ENCODE measurements around the gene ADIPOQ.

ADIPOQ gene

GRCh38 chr3:186841620-186842019, 890 bp upstream of the ADIPOQ start:
- TF ChIP-seq CTCF (IDR thresholded peaks at IDR 0.05; ENCODE audit: low read depth, low read length) (no peak), EZH2phosphoT487 (IDR thresholded peaks at IDR 0.05; ENCODE audit: low read depth) (no peak)
- Histone ChIP-seq H3K9me3 (ENCODE audit: insufficient read depth, low read length) (no peaks in the 10 kb centered on the region), H3K36me3 (replicated peaks; ENCODE audit: low read depth, low read length) (no peaks in the 10 kb centered on the region), H4K20me1 (ENCODE audit: insufficient read depth, low read length) (no peaks in the 10 kb centered on the region), H3K27me3 (ENCODE audit: low read depth, low read length) (peaks cover 13% of the 10 kb centered on the region), H3K4me1 (ENCODE audit: low read length) (peaks cover 6% of the 10 kb centered on the region; the same call in 1 of the 2 replicates), H3K9ac (ENCODE audit: low read length) (no peak overlapping the region), H3K4me2 (ENCODE audit: low read length) (no peak overlapping the region), H3K4me3 (ENCODE audit: low read length) (no peak overlapping the region), H2AFZ (ENCODE audit: low read depth, low read length) (no peak overlapping the region), H3K79me2 (ENCODE audit: low read length) (no peaks in the 10 kb centered on the region), H3K27ac (ENCODE audit: low read length) (no peak overlapping the region)

GRCh38 chr3:186843039-186843432, 526 bp downstream of the ADIPOQ start:
- H3K27ac ChIP-seq (ENCODE audit: low read length): no peak overlapping the region
- no peaks in the 10 kb centered on the region for H4K20me1 ChIP-seq (ENCODE audit: insufficient read depth, low read length)
- no peak overlapping the region for H3K4me2 ChIP-seq (ENCODE audit: low read length)
- no peaks in the 10 kb centered on the region for H3K36me3 ChIP-seq (replicated peaks; ENCODE audit: low read depth, low read length)
- no peak overlapping the region for H3K4me3 ChIP-seq (ENCODE audit: low read length)
- TF ChIP-seq CTCF (IDR thresholded peaks at IDR 0.05; ENCODE audit: low read depth, low read length) (no peak), EZH2phosphoT487 (IDR thresholded peaks at IDR 0.05; ENCODE audit: low read depth) (no peak)
- no peak overlapping the region for H3K9ac ChIP-seq (ENCODE audit: low read length)
- no peaks in the 10 kb centered on the region for H3K9me3 ChIP-seq (ENCODE audit: insufficient read depth, low read length)
- H2AFZ ChIP-seq (ENCODE audit: low read depth, low read length): no peak overlapping the region
- H3K4me1 ChIP-seq (ENCODE audit: low read length): peaks cover 6% of the 10 kb centered on the region; the same call in 1 of the 2 replicates
- H3K79me2 ChIP-seq (ENCODE audit: low read length): no peaks in the 10 kb centered on the region
- peaks cover 19% of the 10 kb centered on the region for H3K27me3 ChIP-seq (ENCODE audit: low read depth, low read length)

- H3K9ac ChIP-seq (ENCODE audit: low read length): no peak overlapping the region
- H3K79me2 ChIP-seq (ENCODE audit: low read length): no peaks in the 10 kb centered on the region
- H3K9me3 ChIP-seq (ENCODE audit: insufficient read depth, low read length): no peaks in the 10 kb centered on the region
- H2AFZ ChIP-seq (ENCODE audit: low read depth, low read length): no peak overlapping the region
- no peaks in the 10 kb centered on the region for H4K20me1 ChIP-seq (ENCODE audit: insufficient read depth, low read length)
- peaks cover 19% of the 10 kb centered on the region for H3K27me3 ChIP-seq (ENCODE audit: low read depth, low read length)
- no peak for TF ChIP-seq CTCF (IDR thresholded peaks at IDR 0.05; ENCODE audit: low read depth, low read length)
- TF ChIP-seq EZH2phosphoT487 (IDR thresholded peaks at IDR 0.05; ENCODE audit: low read depth): no peak
- H3K27ac ChIP-seq (ENCODE audit: low read length): no peak overlapping the region
- H3K36me3 ChIP-seq (replicated peaks; ENCODE audit: low read depth, low read length): no peaks in the 10 kb centered on the region
- H3K4me3 ChIP-seq (ENCODE audit: low read length): no peak overlapping the region
- H3K4me1 ChIP-seq (ENCODE audit: low read length): peaks cover 3% of the 10 kb centered on the region
- H3K4me2 ChIP-seq (ENCODE audit: low read length): no peak overlapping the region
Observed at GRCh38 chr3:186844908-186845307, 2.4 kb downstream of the ADIPOQ start.

- H3K4me1 ChIP-seq (ENCODE audit: low read length): peaks cover 3% of the 10 kb centered on the region
- no peaks in the 10 kb centered on the region for H4K20me1 ChIP-seq (ENCODE audit: insufficient read depth, low read length)
- no peaks in the 10 kb centered on the region for H3K79me2 ChIP-seq (ENCODE audit: low read length)
- H3K4me2 ChIP-seq (ENCODE audit: low read length): no peak overlapping the region
- H3K9me3 ChIP-seq (ENCODE audit: insufficient read depth, low read length): no peaks in the 10 kb centered on the region
- H3K9ac ChIP-seq (ENCODE audit: low read length): no peak overlapping the region
- H3K36me3 ChIP-seq (replicated peaks; ENCODE audit: low read depth, low read length): no peaks in the 10 kb centered on the region
- no peak overlapping the region for H2AFZ ChIP-seq (ENCODE audit: low read depth, low read length)
- TF ChIP-seq CTCF (IDR thresholded peaks at IDR 0.05; ENCODE audit: low read depth, low read length) (no peak), EZH2phosphoT487 (IDR thresholded peaks at IDR 0.05; ENCODE audit: low read depth) (no peak)
- peaks cover 19% of the 10 kb centered on the region for H3K27me3 ChIP-seq (ENCODE audit: low read depth, low read length)
- no peak overlapping the region for H3K27ac ChIP-seq (ENCODE audit: low read length)
- no peak overlapping the region for H3K4me3 ChIP-seq (ENCODE audit: low read length)
Observed at GRCh38 chr3:186845756-186846155, 3.2 kb downstream of the ADIPOQ start.

All from OCI-LY3 (cell line).